Activated effector memory CD4-positive, alpha-beta T cell treated with anti-CD3 and anti-CD28 coated beads, Interleukin-2, amount 50 U/mL, for 16 hours (primary cell): ENCODE measurements around the gene SLC7A7.
"Not testable (repeated sequence)": the region's sequence is repeated elsewhere in the genome, so short reads cannot be mapped to it uniquely, and the experiment has no call there.

Experiments
- DNase-seq: peaks from one replicate; pipeline ENCODE4 v3.0.0-alpha.2; 2020

Gene SLC7A7

DNA sequence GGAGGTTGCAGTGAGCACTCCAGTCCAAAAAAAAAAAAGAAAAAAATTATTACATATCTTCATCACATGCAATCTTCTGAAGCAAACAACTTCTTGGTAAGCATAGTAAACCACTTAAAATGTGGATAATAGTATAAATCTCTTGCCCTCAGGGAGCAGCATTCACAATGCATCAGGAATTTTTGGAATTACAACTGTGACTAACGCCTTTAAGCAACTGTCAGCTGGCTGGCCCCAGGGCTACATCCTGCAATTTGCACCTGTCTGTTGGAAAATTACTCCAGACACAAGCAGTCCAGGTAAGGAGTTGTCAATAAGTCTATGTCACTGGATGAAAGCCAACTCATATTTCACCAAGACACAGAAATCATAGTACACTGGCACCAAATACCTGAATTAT is 5.5 kb upstream of the SLC7A7 start:
- no peak for DNase-seq

- DNase-seq, result no peak
Measured at GRCh38 chr14:22819151-22819988, 4.1 kb upstream of the SLC7A7 start.

GRCh38 chr14:22814373-22814772 is 862 bp downstream of the SLC7A7 start:
- no peak for DNase-seq

GRCh38 chr14:22813145-22813544 is 2.1 kb downstream of the SLC7A7 start:
- DNase-seq, result no peak

- DNase-seq, result no peak
Measured at GRCh38 chr14:22812744-22813143, 2.5 kb downstream of the SLC7A7 start.

- no peak for DNase-seq
Measured at GRCh38 chr14:22811722-22812121, 3.5 kb downstream of the SLC7A7 start.

- DNase-seq, result no peak
Measured at GRCh38 chr14:22808388-22809209, 6.6 kb downstream of the SLC7A7 start.

- DNase-seq, result no peak
Measured at GRCh38 chr14:22807432-22808087, 7.7 kb downstream of the SLC7A7 start.

DNA sequence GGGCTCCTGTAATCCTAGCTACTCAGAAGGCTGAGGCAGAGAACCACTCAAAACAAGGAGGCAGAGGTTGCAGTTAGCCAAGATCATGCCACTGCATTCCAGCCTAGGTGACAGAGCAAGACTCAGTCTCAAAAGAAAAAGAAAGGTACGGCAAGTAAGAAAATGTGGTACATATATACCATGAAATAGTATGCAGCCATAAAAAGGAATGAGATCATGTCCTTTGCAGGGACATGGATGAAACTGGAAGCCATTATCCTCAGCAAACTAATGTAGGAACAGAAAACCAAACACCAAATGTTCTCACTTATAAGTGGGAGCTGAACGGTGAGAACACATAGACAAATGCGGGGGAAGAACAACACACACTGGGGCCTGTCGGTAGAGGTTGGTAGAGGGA is 10.0 kb downstream of the SLC7A7 start:
- not testable (repeated sequence) for DNase-seq

- DNase-seq, result no peak
Measured at GRCh38 chr14:22803687-22803974, 11.6 kb downstream of the SLC7A7 start.

DNA sequence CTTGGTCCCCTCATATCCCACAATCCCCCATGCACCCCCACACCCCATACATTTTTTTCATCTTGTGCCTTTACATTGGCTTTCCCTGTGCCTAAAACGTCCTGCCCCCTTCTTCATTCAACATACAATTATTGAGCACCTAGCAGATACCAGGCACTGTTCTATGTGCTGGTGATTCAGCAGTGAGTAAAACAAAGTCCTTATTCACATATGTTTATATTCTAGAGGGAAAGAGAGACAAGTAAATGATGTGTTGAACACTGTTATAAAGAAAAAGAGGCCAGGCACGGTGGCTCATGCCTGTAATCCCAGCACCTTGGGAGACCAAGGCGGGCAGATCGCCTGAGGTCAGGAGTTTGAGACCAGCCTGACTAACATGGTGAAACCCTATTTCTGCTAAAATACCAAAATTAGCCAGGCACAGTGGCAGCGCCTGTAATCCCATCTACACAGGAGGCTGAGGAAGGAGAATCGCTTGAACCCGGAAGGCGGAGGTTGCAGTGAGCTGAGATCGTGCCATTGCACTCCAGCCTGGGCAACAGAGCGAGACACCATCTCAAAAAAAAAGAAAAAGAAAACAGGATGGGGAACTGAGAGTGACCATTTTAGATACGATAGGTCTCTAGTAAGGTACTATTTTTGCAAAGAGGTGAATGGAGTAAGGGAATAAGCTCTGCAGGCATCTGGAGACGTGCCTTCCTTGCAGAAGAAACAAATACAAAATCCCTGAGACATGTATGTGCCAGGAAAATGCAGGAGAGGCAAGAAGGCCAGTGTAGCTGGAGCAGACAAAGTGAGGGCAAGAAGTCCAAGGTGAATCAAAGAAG is 12.2 kb downstream of the SLC7A7 start:
- DNase-seq, result no peak

GRCh38 chr14:22801716-22802115 is 13.5 kb downstream of the SLC7A7 start:
- no peak for DNase-seq

DNA sequence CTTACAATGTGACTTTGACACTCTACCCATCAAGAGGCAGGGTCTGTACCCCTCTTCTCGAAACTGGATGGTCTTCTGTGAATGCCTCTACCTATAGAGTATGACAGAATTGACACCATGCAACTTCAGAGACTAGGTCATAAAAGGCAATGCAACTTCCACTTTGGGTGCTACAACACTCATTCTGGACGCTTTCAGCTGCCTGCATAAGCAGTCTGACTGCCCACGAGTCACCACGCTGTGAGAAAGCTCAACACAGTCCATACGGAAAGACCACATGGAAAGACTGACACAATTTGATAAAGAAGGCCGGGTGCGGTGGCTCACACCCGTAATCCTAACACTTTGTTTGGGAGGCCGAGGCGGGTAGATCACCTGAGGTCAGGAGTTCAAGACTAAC is 14.9 kb downstream of the SLC7A7 start:
- no peak for DNase-seq

- DNase-seq, result no peak
Measured at GRCh38 chr14:22798528-22798927, 16.7 kb downstream of the SLC7A7 start.

DNA sequence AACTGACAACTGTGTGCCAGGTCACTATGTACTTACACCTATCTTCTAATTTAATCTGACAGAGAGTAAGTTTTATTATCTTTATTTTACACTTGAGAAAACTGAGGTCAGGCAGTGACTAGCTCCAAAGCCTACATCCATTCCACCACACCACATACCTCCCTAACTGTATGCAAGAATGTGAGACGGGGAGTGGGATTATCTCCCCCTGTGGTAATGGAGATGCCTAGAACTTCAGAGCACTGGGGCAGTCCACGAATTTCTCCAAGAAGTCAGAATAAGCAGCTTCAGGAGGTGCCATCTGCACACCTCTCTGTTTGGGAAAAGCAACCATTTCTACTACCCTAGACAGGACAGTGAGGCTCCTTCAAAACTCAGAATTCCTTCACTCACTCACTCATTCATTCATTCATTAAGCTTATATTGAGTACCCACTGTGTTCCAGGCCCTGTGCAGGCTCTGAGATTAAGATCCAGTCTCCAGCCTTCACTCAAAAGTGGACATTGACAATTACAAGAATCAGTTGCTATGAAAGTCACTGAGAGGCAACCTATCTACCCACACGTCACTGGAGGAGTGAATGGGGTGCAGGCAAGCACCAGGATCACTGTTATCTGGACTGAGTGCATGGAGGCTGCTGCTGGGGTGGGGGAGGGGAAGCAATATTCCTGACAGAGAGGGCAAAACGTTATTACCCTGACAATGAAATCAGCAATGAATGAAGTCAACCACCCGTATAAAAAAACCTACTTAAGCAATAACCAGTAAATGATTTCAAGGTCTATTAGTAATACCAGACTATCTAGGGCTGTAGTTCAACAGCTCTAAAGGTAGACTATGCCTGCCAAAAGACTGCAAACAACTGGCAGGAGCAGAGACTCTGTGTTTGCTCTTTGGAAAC is 18.0 kb downstream of the SLC7A7 start:
- DNase-seq, result no peak

- DNase-seq, result no peak
Measured at GRCh38 chr14:22796087-22796707, 19.0 kb downstream of the SLC7A7 start.

- DNase-seq, result no peak
Measured at GRCh38 chr14:22794551-22794951, 20.7 kb downstream of the SLC7A7 start.

GRCh38 chr14:22793976-22794375 is 21.3 kb downstream of the SLC7A7 start:
- DNase-seq, result no peak

DNA sequence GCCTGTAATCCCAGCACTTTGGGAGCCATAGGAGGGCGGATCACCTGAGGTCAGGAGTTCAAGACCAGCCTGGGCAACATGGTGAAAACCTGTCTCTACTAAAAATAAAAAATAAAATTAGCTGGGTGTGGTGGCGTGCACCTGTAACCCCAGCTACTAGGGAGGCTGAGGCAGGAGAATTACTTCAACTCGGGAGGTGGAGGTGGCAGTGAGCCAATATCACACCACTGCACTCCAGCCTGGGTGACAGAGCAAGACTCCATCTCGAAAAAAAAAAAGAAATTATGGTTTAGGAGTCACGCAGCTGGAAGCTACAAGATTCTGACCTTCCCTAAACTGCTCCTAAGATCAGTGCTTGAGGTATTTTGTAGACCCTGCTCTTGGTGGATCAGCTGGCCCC is 21.7 kb downstream of the SLC7A7 start:
- not testable (repeated sequence) for DNase-seq

- DNase-seq, result no peak
Measured at GRCh38 chr14:22792158-22792557, 23.1 kb downstream of the SLC7A7 start.

- DNase-seq, result no peak
Measured at GRCh38 chr14:22791301-22791700, 23.9 kb downstream of the SLC7A7 start.
